Measurements from ENCODE around the gene ARHGEF39. TPM values are rescaled to one million over a fixed set of nuclear protein-coding genes. Genes with fewer than 3 reads are reported as not detected.
"Not testable (repeated sequence)": the region's sequence is repeated elsewhere in the genome, so short reads cannot be mapped to it uniquely, and the experiment has no call there.

Gene ARHGEF39
- total RNA-seq, 1 experiment from 2014 or later = 15.3 TPM

DNA sequence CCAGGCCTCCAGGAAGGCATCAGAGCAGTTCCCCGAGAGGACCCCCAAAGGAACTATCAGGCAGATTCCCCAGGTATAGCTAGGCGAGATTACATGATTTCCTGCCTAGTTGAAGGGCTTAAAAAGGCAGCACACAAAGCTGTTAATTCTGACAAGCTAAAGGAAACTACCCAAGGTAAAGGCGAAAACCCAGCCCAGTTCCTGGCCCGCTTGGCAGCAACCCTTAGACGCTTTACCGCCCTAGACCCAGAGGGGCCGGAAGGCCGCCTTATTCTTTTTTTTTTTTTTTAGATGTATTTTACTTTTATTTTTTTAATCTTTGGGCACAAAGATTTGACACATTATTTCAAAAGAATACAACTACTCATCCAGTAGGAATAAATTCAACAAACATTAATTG lies 26.2 kb downstream of the ARHGEF39 start:
- not testable (repeated sequence) for H2AFZ ChIP-seq (ENCODE audit: low read length); H3K36me3 ChIP-seq (ENCODE audit: insufficient read depth, low read length); H3K4me2 ChIP-seq (ENCODE audit: low read depth, low read length, poor library complexity, severe bottlenecking); H3K9me2 ChIP-seq (replicated peaks; ENCODE audit: insufficient read depth, low read length); H3K27me3 ChIP-seq (ENCODE audit: low read length); H3K9ac ChIP-seq (ENCODE audit: low read length); DNase-seq; H3K4me3 ChIP-seq (ENCODE audit: low read length); H3K27ac ChIP-seq (ENCODE audit: low read length); H3K79me2 ChIP-seq (ENCODE audit: low read length); H3K9me3 ChIP-seq (ENCODE audit: low read length); H4K20me1 ChIP-seq (ENCODE audit: insufficient read depth, low read depth, low read length)
- peaks cover 29% of the 10 kb centered on the region for H3K4me1 ChIP-seq (ENCODE audit: low read length)

DNA sequence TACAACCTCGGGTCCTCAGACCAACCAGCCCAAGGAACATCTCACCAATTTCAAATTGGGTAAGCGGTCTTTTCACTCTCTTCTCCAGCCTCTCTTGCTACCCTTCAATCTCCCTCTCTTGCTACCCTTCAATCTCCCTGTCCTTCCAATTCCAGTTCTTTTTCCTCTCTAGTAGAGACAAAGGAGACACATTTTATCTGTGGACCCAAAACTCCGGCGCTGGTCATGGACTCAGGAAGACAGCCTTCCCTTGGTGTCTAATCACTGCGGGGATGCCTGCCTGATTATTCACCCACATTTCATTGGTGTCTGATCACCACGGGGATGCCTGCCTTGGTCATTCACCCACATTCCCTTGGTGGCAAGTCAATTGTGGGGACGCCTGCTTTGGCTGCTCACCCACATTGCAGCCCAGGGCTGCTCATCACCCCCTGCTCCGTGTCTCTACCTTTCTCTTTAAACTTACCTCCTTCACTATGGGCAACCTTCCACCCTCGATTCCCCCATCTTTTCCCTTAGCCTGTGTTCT lies 27.5 kb downstream of the ARHGEF39 start:
- not testable (repeated sequence) for H3K27ac ChIP-seq (ENCODE audit: low read length); H3K9me2 ChIP-seq (replicated peaks; ENCODE audit: insufficient read depth, low read length); H3K9ac ChIP-seq (ENCODE audit: low read length); H3K9me3 ChIP-seq (ENCODE audit: low read length); H3K27me3 ChIP-seq (ENCODE audit: low read length); H3K36me3 ChIP-seq (ENCODE audit: insufficient read depth, low read length); H3K79me2 ChIP-seq (ENCODE audit: low read length); H4K20me1 ChIP-seq (ENCODE audit: insufficient read depth, low read depth, low read length); H3K4me2 ChIP-seq (ENCODE audit: low read depth, low read length, poor library complexity, severe bottlenecking); H2AFZ ChIP-seq (ENCODE audit: low read length); H3K4me3 ChIP-seq (ENCODE audit: low read length); DNase-seq
- peaks cover 29% of the 10 kb centered on the region for H3K4me1 ChIP-seq (ENCODE audit: low read length)

DNA sequence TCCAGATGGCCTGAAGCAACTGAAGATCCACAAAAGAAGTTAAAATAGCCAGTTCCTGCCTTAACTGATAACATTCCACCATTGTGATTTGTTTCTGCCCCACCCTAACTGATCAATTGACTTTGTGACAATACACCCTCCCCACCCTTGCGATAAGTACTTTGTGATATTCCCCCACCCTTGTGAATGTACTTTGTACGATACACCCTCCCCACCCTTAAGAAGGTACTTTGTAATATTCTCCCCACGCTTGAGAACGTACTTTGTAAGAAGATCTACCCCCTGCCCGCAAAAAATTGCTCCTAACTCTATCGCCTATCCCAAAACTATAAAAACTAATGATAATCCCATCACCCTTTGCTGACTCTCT lies 28.1 kb downstream of the ARHGEF39 start:
- not testable (repeated sequence) for H3K79me2 ChIP-seq (ENCODE audit: low read length); H3K4me2 ChIP-seq (ENCODE audit: low read depth, low read length, poor library complexity, severe bottlenecking); DNase-seq; H3K27me3 ChIP-seq (ENCODE audit: low read length); H4K20me1 ChIP-seq (ENCODE audit: insufficient read depth, low read depth, low read length); H3K9me2 ChIP-seq (replicated peaks; ENCODE audit: insufficient read depth, low read length); H3K36me3 ChIP-seq (ENCODE audit: insufficient read depth, low read length); H3K4me3 ChIP-seq (ENCODE audit: low read length); H2AFZ ChIP-seq (ENCODE audit: low read length); H3K27ac ChIP-seq (ENCODE audit: low read length); H3K9me3 ChIP-seq (ENCODE audit: low read length); H3K9ac ChIP-seq (ENCODE audit: low read length)
- H3K4me1 ChIP-seq (ENCODE audit: low read length) = peaks cover 29% of the 10 kb centered on the region

DNA sequence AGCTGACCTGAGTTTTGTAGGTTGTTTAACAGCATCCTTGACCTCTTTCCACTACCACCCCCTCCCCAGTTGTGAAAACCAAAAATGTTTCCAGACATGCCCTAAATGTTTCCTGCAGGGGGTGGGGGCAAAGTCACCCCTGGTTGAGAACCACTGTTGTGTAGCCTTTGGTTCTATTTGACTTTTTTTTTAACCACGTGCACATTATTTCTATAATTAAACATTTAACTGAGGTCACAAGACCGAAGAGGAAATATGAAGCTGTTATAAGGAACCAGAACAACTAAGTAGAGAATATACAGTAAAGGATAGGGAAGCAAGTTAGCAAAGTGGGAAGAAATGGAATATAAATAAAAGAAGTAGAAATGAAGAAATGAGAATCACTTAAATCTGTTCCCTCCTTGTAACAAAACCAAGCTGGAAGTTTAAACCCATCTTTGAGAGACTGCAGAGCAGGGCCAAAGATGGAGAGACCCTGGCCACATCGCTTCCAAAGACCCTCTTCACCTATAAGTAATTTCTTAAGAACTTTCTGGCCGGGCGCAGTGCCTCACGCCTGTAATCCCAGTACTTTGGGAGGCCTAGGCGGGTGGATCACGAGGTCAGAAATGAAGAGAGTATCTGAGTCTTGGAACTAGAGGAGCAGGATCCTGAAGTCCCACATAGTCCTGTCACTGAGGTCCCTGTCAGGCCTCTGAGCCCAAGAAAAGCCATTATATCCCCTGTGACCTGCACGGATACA lies 28.7 kb downstream of the ARHGEF39 start:
- no peak overlapping the region for H2AFZ ChIP-seq (ENCODE audit: low read length)
- peaks cover 29% of the 10 kb centered on the region for H3K4me1 ChIP-seq (ENCODE audit: low read length)
- H3K9me3 ChIP-seq (ENCODE audit: low read length) = no peaks in the 10 kb centered on the region
- H3K36me3 ChIP-seq (ENCODE audit: insufficient read depth, low read length) = no peaks in the 10 kb centered on the region
- no peaks in the 10 kb centered on the region for H4K20me1 ChIP-seq (ENCODE audit: insufficient read depth, low read depth, low read length)
- no peaks in the 10 kb centered on the region for H3K9me2 ChIP-seq (replicated peaks; ENCODE audit: insufficient read depth, low read length)
- H3K27me3 ChIP-seq (ENCODE audit: low read length) = no peaks in the 10 kb centered on the region
- DNase-seq = peak; percentile 56
- H3K4me2 ChIP-seq (ENCODE audit: low read depth, low read length, poor library complexity, severe bottlenecking) = peak overlapping the region; percentile 50
- peak overlapping the region; percentile 75; the same call in 1 of the 2 replicates for H3K27ac ChIP-seq (ENCODE audit: low read length)
- H3K4me3 ChIP-seq (ENCODE audit: low read length) = no peak overlapping the region
- H3K9ac ChIP-seq (ENCODE audit: low read length) = no peak overlapping the region
- H3K79me2 ChIP-seq (ENCODE audit: low read length) = no peaks in the 10 kb centered on the region

DNA sequence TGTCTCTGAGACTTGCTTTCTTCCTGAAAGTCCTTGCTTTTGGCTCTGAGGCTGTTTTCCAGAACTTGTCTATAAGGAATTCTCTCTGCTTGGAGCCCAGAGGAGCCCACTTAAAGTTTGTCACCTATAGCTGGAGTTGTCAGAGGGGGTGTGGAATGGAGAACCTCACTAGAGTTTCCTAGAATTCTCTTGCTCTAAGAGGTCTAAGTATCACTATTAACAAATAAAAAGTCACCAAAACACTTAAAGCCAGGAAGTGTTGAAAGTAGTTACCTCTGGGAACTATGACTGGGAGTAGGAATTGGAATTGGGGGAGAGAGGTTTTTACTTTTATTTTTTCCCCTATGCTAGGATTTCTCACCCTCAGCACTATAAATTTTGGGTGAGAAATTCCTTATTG lies 29.3 kb downstream of the ARHGEF39 start:
- Histone ChIP-seq H3K4me1 (ENCODE audit: low read length) (peaks cover 29% of the 10 kb centered on the region), H3K4me3 (ENCODE audit: low read length) (no peak overlapping the region), H4K20me1 (ENCODE audit: insufficient read depth, low read depth, low read length) (no peaks in the 10 kb centered on the region), H3K79me2 (ENCODE audit: low read length) (no peaks in the 10 kb centered on the region), H3K4me2 (ENCODE audit: low read depth, low read length, poor library complexity, severe bottlenecking) (peak overlapping the region; percentile 50), H2AFZ (ENCODE audit: low read length) (no peak overlapping the region), H3K27me3 (ENCODE audit: low read length) (no peaks in the 10 kb centered on the region), H3K9me3 (ENCODE audit: low read length) (no peaks in the 10 kb centered on the region), H3K27ac (ENCODE audit: low read length) (peak overlapping the region; percentile 75), H3K36me3 (ENCODE audit: insufficient read depth, low read length) (no peaks in the 10 kb centered on the region), H3K9me2 (replicated peaks; ENCODE audit: insufficient read depth, low read length) (no peaks in the 10 kb centered on the region), H3K9ac (ENCODE audit: low read length) (peak overlapping the region; percentile 20; the same call in 1 of the 2 replicates)
- DNase-seq = no peak

DNA sequence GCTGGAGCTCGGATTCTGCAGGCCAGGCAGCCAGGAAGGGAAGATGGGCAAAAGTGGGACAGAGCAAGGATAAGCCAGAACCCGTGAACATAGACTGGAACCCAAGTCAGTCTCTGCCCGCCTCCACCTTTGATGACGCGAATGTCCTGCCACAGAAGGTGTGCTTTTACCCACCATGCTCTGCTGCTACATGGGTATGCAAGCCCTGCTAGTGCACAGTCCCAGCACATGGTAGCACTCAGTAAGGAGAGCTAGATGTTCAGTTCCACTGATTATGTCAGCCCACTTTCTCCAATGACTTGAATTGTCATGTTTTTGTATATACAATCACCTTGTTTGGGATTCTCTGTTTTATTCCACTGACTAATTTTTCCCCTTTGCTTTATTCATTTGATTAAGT lies 35.4 kb downstream of the ARHGEF39 start:
- Histone ChIP-seq H3K79me2 (ENCODE audit: low read length) (no peaks in the 10 kb centered on the region), H3K4me2 (ENCODE audit: low read depth, low read length, poor library complexity, severe bottlenecking) (no peak overlapping the region), H2AFZ (ENCODE audit: low read length) (no peak overlapping the region), H3K4me3 (ENCODE audit: low read length) (no peak overlapping the region), H3K36me3 (ENCODE audit: insufficient read depth, low read length) (no peaks in the 10 kb centered on the region), H3K27ac (ENCODE audit: low read length) (no peak overlapping the region), H3K4me1 (ENCODE audit: low read length) (peaks cover 8% of the 10 kb centered on the region), H3K27me3 (ENCODE audit: low read length) (no peaks in the 10 kb centered on the region), H3K9me2 (replicated peaks; ENCODE audit: insufficient read depth, low read length) (no peaks in the 10 kb centered on the region), H3K9me3 (ENCODE audit: low read length) (no peaks in the 10 kb centered on the region), H4K20me1 (ENCODE audit: insufficient read depth, low read depth, low read length) (no peaks in the 10 kb centered on the region), H3K9ac (ENCODE audit: low read length) (no peak overlapping the region)
- DNase-seq = no peak

DNA sequence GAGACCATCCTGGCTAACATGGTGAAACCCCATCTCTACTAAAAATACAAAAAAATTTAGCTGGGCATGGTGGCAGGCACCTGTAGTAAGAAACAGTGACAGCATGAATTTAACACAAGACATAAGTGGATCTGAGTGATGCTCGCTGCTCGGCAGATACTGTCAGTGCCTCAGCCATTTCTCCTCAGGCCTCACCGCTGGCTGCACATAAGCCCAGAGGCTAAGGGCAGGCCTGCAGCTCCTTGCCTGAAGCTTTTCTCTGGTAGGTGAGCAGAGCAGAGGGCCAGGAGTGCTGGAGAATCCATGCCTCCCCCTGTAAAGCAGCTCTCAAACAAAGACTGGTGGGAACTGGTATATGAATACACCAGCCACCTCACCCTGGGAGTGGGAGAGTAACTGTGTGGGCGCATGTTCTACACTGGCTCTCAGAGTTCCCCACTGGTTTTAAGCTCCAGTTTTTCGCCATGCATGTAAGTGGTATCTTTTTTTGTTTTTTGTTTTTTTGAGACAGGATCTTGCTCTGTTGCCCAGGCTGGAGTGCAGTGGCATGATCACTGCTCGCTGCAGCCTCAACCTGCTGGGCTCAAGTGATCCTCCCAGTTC lies 36.5 kb downstream of the ARHGEF39 start:
- DNase-seq = no peak
- no peak overlapping the region for H2AFZ ChIP-seq (ENCODE audit: low read length)
- no peaks in the 10 kb centered on the region for H3K79me2 ChIP-seq (ENCODE audit: low read length)
- H3K36me3 ChIP-seq (ENCODE audit: insufficient read depth, low read length) = no peaks in the 10 kb centered on the region
- no peak overlapping the region for H3K4me2 ChIP-seq (ENCODE audit: low read depth, low read length, poor library complexity, severe bottlenecking)
- H3K9me3 ChIP-seq (ENCODE audit: low read length) = no peaks in the 10 kb centered on the region
- no peak overlapping the region for H3K4me3 ChIP-seq (ENCODE audit: low read length)
- H3K9ac ChIP-seq (ENCODE audit: low read length) = no peak overlapping the region
- H3K9me2 ChIP-seq (replicated peaks; ENCODE audit: insufficient read depth, low read length) = no peaks in the 10 kb centered on the region
- H3K27ac ChIP-seq (ENCODE audit: low read length) = no peak overlapping the region
- no peaks in the 10 kb centered on the region for H3K27me3 ChIP-seq (ENCODE audit: low read length)
- no peaks in the 10 kb centered on the region for H4K20me1 ChIP-seq (ENCODE audit: insufficient read depth, low read depth, low read length)
- no peaks in the 10 kb centered on the region for H3K4me1 ChIP-seq (ENCODE audit: low read length)

DNA sequence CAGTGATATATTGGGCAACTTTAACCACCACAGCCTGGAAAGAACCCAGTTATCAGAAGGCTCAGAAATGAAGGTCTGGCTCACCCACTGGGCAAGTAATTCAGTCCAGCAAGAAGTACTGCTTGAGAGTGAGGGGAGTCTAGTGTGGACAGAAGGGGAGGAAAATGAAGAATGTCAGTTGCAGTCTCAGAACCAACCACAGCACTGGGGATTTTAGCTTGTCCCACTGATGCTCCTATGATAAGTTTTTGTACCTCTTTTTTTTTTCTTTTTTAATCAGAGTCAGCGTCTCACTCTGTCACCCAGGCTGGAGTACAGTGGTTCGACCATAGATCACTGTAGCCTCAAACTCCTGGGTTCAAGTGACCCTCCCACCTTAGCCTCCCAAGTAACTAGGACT lies 37.4 kb downstream of the ARHGEF39 start:
- H3K36me3 ChIP-seq (ENCODE audit: insufficient read depth, low read length) = no peaks in the 10 kb centered on the region
- no peak overlapping the region for H3K4me2 ChIP-seq (ENCODE audit: low read depth, low read length, poor library complexity, severe bottlenecking)
- no peaks in the 10 kb centered on the region for H3K4me1 ChIP-seq (ENCODE audit: low read length)
- H3K27ac ChIP-seq (ENCODE audit: low read length) = no peak overlapping the region
- no peaks in the 10 kb centered on the region for H3K9me2 ChIP-seq (replicated peaks; ENCODE audit: insufficient read depth, low read length)
- H3K79me2 ChIP-seq (ENCODE audit: low read length) = no peaks in the 10 kb centered on the region
- no peak overlapping the region for H3K4me3 ChIP-seq (ENCODE audit: low read length)
- no peak overlapping the region for H3K9ac ChIP-seq (ENCODE audit: low read length)
- H3K9me3 ChIP-seq (ENCODE audit: low read length) = no peaks in the 10 kb centered on the region
- H2AFZ ChIP-seq (ENCODE audit: low read length) = no peak overlapping the region
- no peaks in the 10 kb centered on the region for H3K27me3 ChIP-seq (ENCODE audit: low read length)
- H4K20me1 ChIP-seq (ENCODE audit: insufficient read depth, low read depth, low read length) = no peaks in the 10 kb centered on the region
- no peak for DNase-seq

All from Karpas-422 (cell line).